HepG2 (cell line): ENCODE data around the gene ZBTB20. TPM values are rescaled to one million over a fixed set of nuclear protein-coding genes. Genes with fewer than 3 reads are reported as not detected.
A peak's percentile ranks its signal among the peaks of the same experiment; 100 is the strongest.

Experiments used
- AHR ChIP-seq: IDR thresholded peaks from 2 replicates; pipeline ENCODE4 v1.6.1; 2018; ENCODE audit warnings: missing genetic modification reagents, missing compliant biosample characterization
- ARID5B ChIP-seq: IDR thresholded peaks from 2 replicates; pipeline ENCODE4 v1.4.0; 2020; ENCODE audit warnings: mild to moderate bottlenecking, missing genetic modification reagents
- CREB1 ChIP-seq, 2 experiments: fragments of 450-650 bp in 1 of 2; IDR thresholded peaks; 2 replicates each; pipeline ENCODE4 v1.6.1; 2016 to 2017; ENCODE audit warnings: control low read depth in 1 of 2, mild to moderate bottlenecking in 1 of 2, missing compliant biosample characterization in 1 of 2, missing genetic modification characterization in 1 of 2
- DMTF1 ChIP-seq: sonication (generic); formaldehyde crosslinking; IDR thresholded peaks from 2 replicates; pipeline ENCODE4 v1.4.0; 2020; ENCODE audit warnings: mild to moderate bottlenecking, missing genetic modification reagents
- GMEB2 ChIP-seq: IDR thresholded peaks from 2 replicates; pipeline ENCODE4 v1.6.1; 2016; ENCODE audit warnings: missing biosample characterization, missing genetic modification reagents, low read depth
- HNF4A ChIP-seq: sonication (generic); formaldehyde crosslinking; IDR thresholded peaks from 2 replicates; pipeline ENCODE4 v1.4.0; 2020; ENCODE audit warnings: missing genetic modification reagents
- IKZF1 ChIP-seq: fragments of 450-650 bp; IDR thresholded peaks from 2 replicates; pipeline ENCODE4 v1.7.1; 2016
- MAF1 ChIP-seq: sonication (generic); formaldehyde crosslinking; IDR thresholded peaks from 2 replicates; pipeline ENCODE4 v1.5.0; 2020; ENCODE audit warnings: missing genetic modification reagents, borderline replicate concordance
- MYNN ChIP-seq: sonication (generic); formaldehyde crosslinking; IDR thresholded peaks from 2 replicates; pipeline ENCODE4 v1.4.0; 2020; ENCODE audit warnings: mild to moderate bottlenecking, low read depth, missing genetic modification reagents
- NFIC ChIP-seq: IDR thresholded peaks from 2 replicates; pipeline ENCODE4 v1.6.1; 2012; ENCODE audit warnings: mild to moderate bottlenecking, low read length, inconsistent platforms
- REPIN1 ChIP-seq: sonication (generic); formaldehyde crosslinking; IDR thresholded peaks from 2 replicates; pipeline ENCODE4 v1.8.0; 2022; ENCODE audit warnings: missing genetic modification reagents, low read depth, mild to moderate bottlenecking, borderline replicate concordance
- ZFP41 ChIP-seq: sonication (generic); formaldehyde crosslinking; IDR thresholded peaks from 2 replicates; pipeline ENCODE4 v1.4.0; 2020; ENCODE audit warnings: mild to moderate bottlenecking, missing genetic modification reagents, borderline replicate concordance
- ZNF10 ChIP-seq: sonication (generic); formaldehyde crosslinking; IDR thresholded peaks from 2 replicates; pipeline ENCODE4 v1.4.0; 2020; ENCODE audit warnings: mild to moderate bottlenecking, low read depth, missing genetic modification reagents, borderline replicate concordance
- ZNF253 ChIP-seq: sonication (generic); formaldehyde crosslinking; IDR thresholded peaks from 2 replicates; pipeline ENCODE4 v1.8.0; 2022; ENCODE audit warnings: mild to moderate bottlenecking, missing genetic modification reagents, borderline replicate concordance
- ZNF503 ChIP-seq: sonication (generic); formaldehyde crosslinking; IDR thresholded peaks from 2 replicates; pipeline ENCODE4 v1.4.0; 2020; ENCODE audit warnings: missing genetic modification reagents
- ZNF766 ChIP-seq: sonication (generic); formaldehyde crosslinking; IDR thresholded peaks from 2 replicates; pipeline ENCODE4 v1.5.0; 2020; ENCODE audit warnings: missing genetic modification reagents, borderline replicate concordance
- polyA plus RNA-seq, 8 experiments: library from polyadenylated mRNA; depleted of rRNA in 3 of 8; stranded (reverse) in 7 of 8; unstranded in 1 of 8; fragments of >200 nt; fragmentation: Illumina TruSeq in 4 of 8; extraction: Trizol in 4 of 8; gene quantifications; 2 replicates each; pipeline versions ENCODE4 v1.2.1 to v1.2.3, GENCODE V29; 2011 to 2016; ENCODE audit warnings: low read depth in 4 of 8, missing spikeins in 1 of 8, mixed read lengths in 1 of 8; ENCODE audit not compliant: insufficient read depth in 1 of 8
- total RNA-seq, 5 experiments: library from RNA; depleted of rRNA; stranded (reverse); fragments of >200 nt; fragmentation: Illumina TruSeq; extraction: Trizol; gene quantifications; 2 replicates each; pipeline ENCODE4 v1.2.3, GENCODE V29; 2016; ENCODE audit warnings: low read depth in 1 of 5

Gene ZBTB20
- total and polyA plus RNA-seq, 2 of the 13 experiments (the other 11 are each of a cell fraction or from before 2014, with no cell fraction given) = 1.9 to 8.8 TPM

GRCh38 chr3:115099134-115099985 lies 47.7 kb downstream of the ZBTB20 start (continued):
- TF ChIP-seq DMTF1 (CRISPR knock-in tag) (no peak), MYNN (CRISPR knock-in tag) (no peak), ARID5B (CRISPR knock-in tag) (0 out of 2 replicates have a peak, but pooled peaks have one; percentile 14), CREB1 (IDR thresholded peaks at IDR 0.05) (no peak), CREB1 (CRISPR knock-in tag; IDR thresholded peaks at IDR 0.05) (0 out of 2 replicates have a peak, but pooled peaks have one; percentile 3), ZNF503 (CRISPR knock-in tag) (no peak), AHR (CRISPR knock-in tag) (no peak), REPIN1 (CRISPR knock-in tag) (no peak), ZFP41 (CRISPR knock-in tag) (no peak), GMEB2 (no peak), NFIC (peak; percentile 29; the same call in 1 of the 2 replicates), HNF4A (CRISPR knock-in tag) (peak; percentile 62; the same call in 1 of the 2 replicates), ZNF10 (CRISPR knock-in tag) (no peak), MAF1 (no peak), IKZF1 (no peak), ZNF253 (CRISPR knock-in tag) (no peak), ZNF766 (CRISPR knock-in tag) (no peak)
